ENCODE data around the gene UBE2K. TPM values are rescaled to one million over a fixed set of nuclear protein-coding genes. Genes with fewer than 3 reads are reported as not detected.

UBE2K gene
- total and polyA plus RNA-seq, 10 of the 15 experiments (the other 5 are each of a cell fraction or from before 2014, with no cell fraction given) = 17.0 to 141 (median 75.5) TPM

- CTCF ChIA-PET = no interaction called here
- H3K9me3 ChIP-seq (replicated peaks; ENCODE audit: control insufficient read depth, insufficient read depth, low read length) = no peaks in the 10 kb centered on the region
- RAD21 ChIA-PET (ENCODE audit: unreplicated experiment) = no interaction called here
- peaks cover 40% of the 10 kb centered on the region for H3K4me1 ChIP-seq (ENCODE audit: control insufficient read depth, insufficient read depth, low read length)
- H2AFZ ChIP-seq (ENCODE audit: control insufficient read depth, low read depth, low read length) = no peak overlapping the region
- intact Hi-C loops (cut with micrococcal nuclease; ENCODE audit: unreplicated experiment) = loop anchor here (5.0 kb wide), 1 partner anchor 44 kb away; no protein-coding TSS in a partner anchor
- in situ Hi-C loops (cut with MboI) = no loop called here
- H3K79me2 ChIP-seq (ENCODE audit: control insufficient read depth, insufficient read depth, low read length) = peaks cover 85% of the 10 kb centered on the region
- H3K4me3 ChIP-seq = no peak overlapping the region
- no peak overlapping the region for H3K9ac ChIP-seq (ENCODE audit: control insufficient read depth, insufficient read depth, low read length)
- ATAC-seq (peak; percentile 28), FAIRE-seq (no peak), DNase-seq (ENCODE audit: low read depth, low spot score) (no peak)
- no TSS peak for BruUV-seq (replicated peaks)
- 91% methylated on average over 32 of the region's 33 CpGs for WGBS (ENCODE audit: insufficient coverage, insufficient replicate concordance, low lambda C conversion rate, missing lambda C conversion rate)
- peak overlapping the region; percentile 30; the same call in 1 of the 2 replicates for H3K4me2 ChIP-seq (ENCODE audit: control insufficient read depth, insufficient read depth)
- peaks cover 6 to 9% of the 10 kb centered on the region in 2 experiments; a peak in 3 of 4 replicates for H3K36me3 ChIP-seq (ENCODE audit: control insufficient read depth in 2 of 2, insufficient read depth in 2 of 2, low read length in 1 of 2)
- POLR2A ChIA-PET = interaction anchor here (1.0 to 1.5 kb wide), 4 partner anchors 10 to 192 kb away, joined by 3 to 4 read pairs (median 4); partner anchors contain the start of gene UGDH
- H3K27ac ChIP-seq (ENCODE audit: control insufficient read depth, insufficient read depth) = peak overlapping the region; percentile 42; the same call in 1 of the 2 replicates
- no peaks in the 10 kb centered on the region for H4K20me1 ChIP-seq (ENCODE audit: control insufficient read depth, insufficient read depth)
- SMC1A ChIA-PET (ENCODE audit: uncharacterized antibody, unreplicated experiment) = interaction anchor here (0.9 to 2.0 kb wide), 5 partner anchors 9 to 253 kb away, joined by 3 to 11 read pairs (median 4); no protein-coding TSS in a partner anchor
- no peaks in the 10 kb centered on the region for H3K27me3 ChIP-seq (replicated peaks in 1 of 2; ENCODE audit: control insufficient read depth in 2 of 2, insufficient read depth in 2 of 2, low read length in 1 of 2)
- TF ChIP-seq GABPA (IDR thresholded peaks at IDR 0.05; ENCODE audit: low read depth) (no peak), NFYA (IDR thresholded peaks at IDR 0.05; ENCODE audit: borderline replicate concordance, low read depth, low read length) (no peak), YY1 (IDR thresholded peaks at IDR 0.05; ENCODE audit: low read depth, low read length) (no peak), E2F4 (IDR thresholded peaks at IDR 0.05; ENCODE audit: low read depth, low read length) (no peak), SREBF1 (IDR thresholded peaks at IDR 0.05; ENCODE audit: low read length) (no peak), POU2F2 (IDR thresholded peaks at IDR 0.05; ENCODE audit: borderline replicate concordance, low read depth, low read length) (no peak), SUPT20H (IDR thresholded peaks at IDR 0.05; ENCODE audit: borderline replicate concordance, control insufficient read depth, low read depth, low read length) (no peak), SRF (IDR thresholded peaks at IDR 0.05; ENCODE audit: low read depth in 2 of 2, low read length in 2 of 2) (no peak), LARP7 (IDR thresholded peaks at IDR 0.05) (no peak), ZZZ3 (IDR thresholded peaks at IDR 0.05; ENCODE audit: control insufficient read depth, insufficient read length, low read depth) (no peak), KDM1A (IDR thresholded peaks at IDR 0.05; ENCODE audit: borderline replicate concordance) (no peak), E2F8 (IDR thresholded peaks at IDR 0.05; ENCODE audit: low read depth, partially characterized antibody) (no peak), CTCF (IDR thresholded peaks at IDR 0.05 in 2 of 3, conservative IDR thresholded peaks at IDR 0.05 in 1 of 3; ENCODE audit: control insufficient read depth in 2 of 3, extremely low read depth in 1 of 3, insufficient read depth in 1 of 3, low read depth in 3 of 3, low read length in 3 of 3) (no peak), SIN3A (IDR thresholded peaks at IDR 0.05; ENCODE audit: low read depth, low read length) (no peak), POLR2AphosphoS5 (IDR thresholded peaks at IDR 0.05; ENCODE audit: low read length) (no peak)
Observed at GRCh38 chr4:39718366-39719323, 20.7 kb downstream of the UBE2K start.
